GM12878 (cell line): ENCODE data around the gene ISL2.

Experiments used
- ASH2L ChIP-seq: fragments of 300-600, 200-600 bp; sonication (generic); IDR thresholded peaks from 2 replicates; pipeline ENCODE4 v1.6.1; 2017; ENCODE audit warnings: low read depth, mild to moderate bottlenecking, borderline replicate concordance
- CTCF ChIP-seq, 3 experiments: IDR thresholded peaks in 2 of 3; conservative IDR thresholded peaks in 1 of 3; 2 replicates each; pipeline ENCODE4 v1.5.1; 2011; ENCODE audit warnings: low read depth in 3 of 3, low read length in 3 of 3, mild to moderate bottlenecking in 3 of 3, control low read depth in 2 of 3, moderate library complexity in 2 of 3, inconsistent platforms in 1 of 3, mixed read lengths in 1 of 3; ENCODE audit not compliant: control insufficient read depth in 2 of 3, insufficient read depth in 1 of 3; ENCODE audit errors: extremely low read depth in 1 of 3
- EZH2 ChIP-seq: IDR thresholded peaks from 2 replicates; pipeline ENCODE4 v1.6.1; 2012; ENCODE audit warnings: low read depth, mild to moderate bottlenecking, control low read depth, inconsistent platforms, low read length, borderline replicate concordance; ENCODE audit not compliant: control insufficient read depth
- GABPA ChIP-seq: IDR thresholded peaks from 2 replicates; pipeline ENCODE4 v1.6.1; 2014; ENCODE audit warnings: antibody characterized with exemption, low read depth, mild to moderate bottlenecking, inconsistent platforms
- MXI1 ChIP-seq: fragments of 150-350 bp; IDR thresholded peaks from 2 replicates; pipeline ENCODE4 v1.6.1; 2011; ENCODE audit warnings: low read depth, mild to moderate bottlenecking, inconsistent platforms, low read length, improper control_type of control experiment
- POLR2AphosphoS5 ChIP-seq: IDR thresholded peaks from 2 replicates; pipeline ENCODE4 v1.6.1; 2011; ENCODE audit warnings: mild to moderate bottlenecking, low read length, inconsistent platforms
- PRDM15 ChIP-seq: fragments of 450-650 bp; formaldehyde crosslinking; IDR thresholded peaks from 2 replicates; pipeline ENCODE4 v1.4.0; 2020; ENCODE audit warnings: mild to moderate bottlenecking, moderate library complexity
- REST ChIP-seq: IDR thresholded peaks from 2 replicates; pipeline ENCODE4 v1.6.1; 2012; ENCODE audit warnings: mild to moderate bottlenecking, low read depth, low read length
- SREBF2 ChIP-seq: IDR thresholded peaks from 2 replicates; pipeline ENCODE4 v1.6.1; 2012; ENCODE audit warnings: mild to moderate bottlenecking, low read length
- SUZ12 ChIP-seq: fragments of 200-600 bp; sonication (generic); IDR thresholded peaks from one replicate; pipeline ENCODE4 v1.6.1; 2018; ENCODE audit warnings: antibody characterized with exemption, mild to moderate bottlenecking; ENCODE audit not compliant: unreplicated experiment
- TAF1 ChIP-seq: IDR thresholded peaks from 2 replicates; pipeline ENCODE4 v1.6.1; 2011; ENCODE audit warnings: mild to moderate bottlenecking, low read depth, low read length, borderline replicate concordance

- TF ChIP-seq TAF1 (no peak), CTCF (IDR thresholded peaks at IDR 0.05 in 2 of 3, conservative IDR thresholded peaks at IDR 0.05 in 1 of 3; ENCODE audit: control insufficient read depth in 2 of 3, extremely low read depth in 1 of 3, insufficient read depth in 1 of 3, low read depth in 3 of 3, low read length in 3 of 3) (no peak), POLR2AphosphoS5 (no peak), SUZ12 (no peak), REST (no peak), EZH2 (no peak), SREBF2 (no peak), MXI1 (no peak), GABPA (no peak), PRDM15 (CRISPR knock-in tag) (no peak), ASH2L (no peak)
Observed at GRCh38 chr15:76359152-76359551, 22.6 kb downstream of the ISL2 start.
